Neutrophil (primary cell): ENCODE results near the gene SPAG6.

Experiments
- H3K27ac ChIP-seq: fragments of 200-600 bp; sonication (generic); 2 replicates; pipeline ENCODE4 v1.5.1; 2016; ENCODE audit warnings: mild to moderate bottlenecking, moderate library complexity
- H3K27me3 ChIP-seq: fragments of 200-600 bp; sonication (generic); 2 replicates; pipeline ENCODE4 v1.6.0; 2016; ENCODE audit warnings: mild to moderate bottlenecking
- H3K36me3 ChIP-seq: fragments of 200-600 bp; sonication (generic); 2 replicates; pipeline ENCODE4 v1.5.1; 2017
- H3K4me1 ChIP-seq, 2 experiments: fragments of 200-600 bp in 1 of 2; sonication (generic) in 1 of 2; 1 replicate in 1 of 2; 2 replicates in 1 of 2; pipeline versions ENCODE4 v1.5.1 to v1.6.1; 2013 to 2016; ENCODE audit warnings: low read depth in 1 of 2, low read length in 1 of 2, mild to moderate bottlenecking in 1 of 2, moderate library complexity in 1 of 2; ENCODE audit not compliant: control insufficient read depth in 1 of 2, insufficient read depth in 1 of 2
- H3K4me3 ChIP-seq, 2 experiments: fragments of 200-600 bp in 1 of 2; sonication (generic) in 1 of 2; 1 replicate in 1 of 2; 2 replicates in 1 of 2; pipeline ENCODE4 v1.5.1; 2013 to 2016; ENCODE audit warnings: low read depth in 1 of 2, low read length in 1 of 2, mild to moderate bottlenecking in 1 of 2, moderate library complexity in 1 of 2
- H3K9me3 ChIP-seq: fragments of 200-600 bp; sonication (generic); 2 replicates; pipeline ENCODE4 v1.5.1; 2016
- TF ChIP-seq, protein P1 (sequence below): fragments of 200-600 bp; sonication (generic); IDR thresholded peaks from 2 replicates; pipeline ENCODE4 v1.5.1; 2016; ENCODE audit warnings: antibody characterized with exemption

The SPAG6 gene

DNA sequence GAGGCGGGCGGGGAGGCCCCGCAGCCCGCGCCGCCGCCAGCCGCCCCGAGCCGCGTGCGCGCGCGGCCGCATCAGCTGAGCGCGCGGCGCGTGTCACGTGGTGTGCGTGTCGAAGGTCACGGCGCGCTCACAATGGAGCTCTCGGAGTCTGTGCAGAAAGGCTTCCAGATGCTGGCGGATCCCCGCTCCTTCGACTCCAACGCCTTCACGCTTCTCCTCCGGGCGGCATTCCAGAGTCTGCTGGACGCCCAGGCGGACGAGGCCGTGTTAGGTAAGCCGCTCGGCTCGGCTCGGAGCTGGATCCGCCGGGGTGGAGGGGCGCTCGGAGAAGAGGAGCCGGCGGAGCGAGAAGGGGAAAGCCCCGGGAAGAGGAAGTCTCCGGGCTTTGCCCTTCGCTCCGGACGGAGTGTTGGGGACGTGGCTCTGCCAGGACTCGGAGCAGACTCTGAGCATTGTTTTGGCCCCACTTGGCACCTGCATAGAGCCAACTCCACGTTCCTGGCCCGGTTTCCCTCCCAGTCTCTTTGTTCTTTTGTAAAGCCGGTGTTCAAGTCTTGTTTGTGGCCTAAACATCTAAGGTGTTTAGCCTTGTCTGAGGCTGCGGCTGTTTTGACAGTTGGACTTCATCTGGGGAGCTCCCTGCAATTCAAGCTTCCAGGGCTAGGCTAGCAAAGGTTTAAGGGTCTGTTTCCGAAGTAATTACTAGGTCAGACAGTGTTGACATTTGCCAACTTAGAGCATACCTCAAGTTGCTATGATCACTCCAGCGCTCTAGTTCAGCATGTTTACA, 28.8 kb upstream of the SPAG6 start, which contains the start of gene COMMD3:
COMMD3 (plus strand) TSS at position 103 of the 790 bp plus-strand sequence; CDS start at position 133, 30 bp downstream.
- Histone ChIP-seq H3K27ac (peak within 1 kb of the TSS; percentile 90), H3K36me3 (no peaks in the 10 kb centered on the region), H3K4me1 (peaks cover 36 to 37% of the 10 kb centered on the region in 2 experiments), H3K9me3 (no peaks in the 10 kb centered on the region), H3K4me3 (peak within 1 kb of the TSS; percentile 81 to 94), H3K27me3 (peaks cover 17% of the 10 kb centered on the region)
- TF ChIP-seq, protein P1, sequence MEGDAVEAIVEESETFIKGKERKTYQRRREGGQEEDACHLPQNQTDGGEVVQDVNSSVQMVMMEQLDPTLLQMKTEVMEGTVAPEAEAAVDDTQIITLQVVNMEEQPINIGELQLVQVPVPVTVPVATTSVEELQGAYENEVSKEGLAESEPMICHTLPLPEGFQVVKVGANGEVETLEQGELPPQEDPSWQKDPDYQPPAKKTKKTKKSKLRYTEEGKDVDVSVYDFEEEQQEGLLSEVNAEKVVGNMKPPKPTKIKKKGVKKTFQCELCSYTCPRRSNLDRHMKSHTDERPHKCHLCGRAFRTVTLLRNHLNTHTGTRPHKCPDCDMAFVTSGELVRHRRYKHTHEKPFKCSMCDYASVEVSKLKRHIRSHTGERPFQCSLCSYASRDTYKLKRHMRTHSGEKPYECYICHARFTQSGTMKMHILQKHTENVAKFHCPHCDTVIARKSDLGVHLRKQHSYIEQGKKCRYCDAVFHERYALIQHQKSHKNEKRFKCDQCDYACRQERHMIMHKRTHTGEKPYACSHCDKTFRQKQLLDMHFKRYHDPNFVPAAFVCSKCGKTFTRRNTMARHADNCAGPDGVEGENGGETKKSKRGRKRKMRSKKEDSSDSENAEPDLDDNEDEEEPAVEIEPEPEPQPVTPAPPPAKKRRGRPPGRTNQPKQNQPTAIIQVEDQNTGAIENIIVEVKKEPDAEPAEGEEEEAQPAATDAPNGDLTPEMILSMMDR = no peak

DNA sequence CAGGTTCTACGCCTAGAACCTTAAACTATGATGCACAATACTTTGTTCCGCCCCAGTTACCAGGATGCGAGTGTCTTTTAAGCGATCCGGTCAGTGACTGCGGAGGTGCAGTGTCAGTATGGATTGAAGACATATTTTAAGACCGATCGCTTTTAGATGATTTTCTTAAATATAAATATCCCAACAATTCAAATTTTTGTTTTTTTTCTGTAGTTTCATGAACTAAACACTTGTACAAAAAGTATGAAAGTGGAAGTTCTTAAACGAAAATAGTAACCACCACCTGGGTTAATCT, 28.3 kb upstream of the SPAG6 start:
- peak overlapping the region; percentile 90 for H3K27ac ChIP-seq
- H3K4me1 ChIP-seq = peaks cover 37 to 39% of the 10 kb centered on the region in 2 experiments
- no peaks in the 10 kb centered on the region for H3K36me3 ChIP-seq
- peaks cover 21% of the 10 kb centered on the region for H3K27me3 ChIP-seq
- no peaks in the 10 kb centered on the region for H3K9me3 ChIP-seq
- peak overlapping the region; percentile 81 to 94 for H3K4me3 ChIP-seq
- TF ChIP-seq, protein P1 = no peak

DNA sequence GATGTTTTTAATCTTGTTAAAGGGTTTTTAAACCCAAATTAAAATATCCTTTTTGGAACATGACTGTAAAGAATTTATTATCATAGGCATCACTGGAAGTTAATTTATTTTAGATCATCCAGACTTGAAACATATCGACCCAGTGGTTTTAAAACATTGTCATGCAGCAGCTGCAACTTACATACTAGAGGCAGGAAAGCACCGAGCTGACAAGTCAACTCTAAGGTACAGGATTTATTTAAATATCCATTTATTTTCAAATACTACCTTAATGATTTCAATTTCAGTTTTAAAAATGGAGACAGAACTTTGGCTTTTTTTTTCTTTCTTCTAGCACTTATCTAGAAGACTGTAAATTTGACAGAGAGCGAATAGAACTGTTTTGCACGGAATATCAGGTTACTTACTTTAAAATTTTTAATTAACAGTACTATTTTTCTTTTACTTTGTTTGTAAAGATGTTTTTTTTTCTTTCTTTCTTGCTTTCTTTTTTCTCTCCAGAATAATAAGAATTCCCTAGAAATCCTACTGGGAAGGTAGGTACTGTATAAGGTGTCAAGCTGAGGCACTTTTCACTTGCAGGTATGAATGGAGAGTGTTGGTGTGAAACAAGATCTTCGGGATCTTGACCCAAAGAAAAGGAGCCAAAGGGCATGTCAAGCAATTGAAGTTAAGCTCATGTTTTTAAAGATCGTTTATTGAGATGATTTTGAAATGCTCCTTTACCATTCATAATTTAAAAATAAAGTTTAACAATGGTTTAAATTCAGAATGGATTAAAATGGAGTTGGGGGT, 27.3 kb upstream of the SPAG6 start:
- Histone ChIP-seq H3K27me3 (peaks cover 30% of the 10 kb centered on the region), H3K27ac (no peak overlapping the region), H3K4me1 (peaks cover 45% of the 10 kb centered on the region in 2 experiments), H3K36me3 (no peaks in the 10 kb centered on the region), H3K9me3 (no peaks in the 10 kb centered on the region), H3K4me3 (no peak overlapping the region)
- TF ChIP-seq, protein P1 = no peak

GRCh38 chr10:22318772-22319171, 26.5 kb upstream of the SPAG6 start:
- H3K27ac ChIP-seq = no peak overlapping the region
- H3K36me3 ChIP-seq = no peaks in the 10 kb centered on the region
- H3K4me3 ChIP-seq = no peak overlapping the region
- TF ChIP-seq, protein P1 = no peak
- H3K27me3 ChIP-seq = peaks cover 38% of the 10 kb centered on the region
- no peaks in the 10 kb centered on the region for H3K9me3 ChIP-seq
- peaks cover 45% of the 10 kb centered on the region in 2 experiments for H3K4me1 ChIP-seq

- Histone ChIP-seq H3K4me1 (peaks cover 47% of the 10 kb centered on the region in 2 experiments), H3K36me3 (no peaks in the 10 kb centered on the region), H3K9me3 (no peaks in the 10 kb centered on the region), H3K4me3 (peak overlapping the region; percentile 56), H3K27ac (peak overlapping the region; percentile 16), H3K27me3 (peaks cover 46% of the 10 kb centered on the region)
- TF ChIP-seq, protein P1 = no peak
Measured at GRCh38 chr10:22319547-22319979, 25.7 kb upstream of the SPAG6 start.
